IMR-90 (cell line): ENCODE data around the gene ENOX1.

ENCODE experiments used
- BHLHE40 ChIP-seq: fragments of 150-350 bp; IDR thresholded peaks from 2 replicates; pipeline ENCODE4 v1.6.1; 2016; ENCODE audit warnings: mild to moderate bottlenecking, low read depth, low read length
- CHD1 ChIP-seq: IDR thresholded peaks from 2 replicates; pipeline ENCODE4 v1.6.1; 2012; ENCODE audit warnings: low read depth, low read length, improper control_type of control experiment
- FOS ChIP-seq: fragments of 150-350 bp; IDR thresholded peaks from 2 replicates; pipeline ENCODE4 v1.6.1; 2016; ENCODE audit warnings: low read depth, low read length
- MAZ ChIP-seq: IDR thresholded peaks from 2 replicates; pipeline ENCODE4 v1.6.1; 2012; ENCODE audit warnings: low read depth, mild to moderate bottlenecking, low read length, improper control_type of control experiment, moderate library complexity, borderline replicate concordance
- NFE2L2 ChIP-seq: fragments of 150-350 bp; IDR thresholded peaks from 2 replicates; pipeline ENCODE4 v1.6.1; 2016; ENCODE audit warnings: low read depth, mild to moderate bottlenecking, low read length
- POLR2A ChIP-seq: IDR thresholded peaks from 2 replicates; pipeline ENCODE4 v1.6.1; 2012; ENCODE audit warnings: mild to moderate bottlenecking, low read depth, low read length
- RAD21 ChIP-seq: IDR thresholded peaks from 2 replicates; pipeline ENCODE4 v1.6.1; 2012; ENCODE audit warnings: low read length, improper control_type of control experiment
- RCOR1 ChIP-seq: IDR thresholded peaks from 2 replicates; pipeline ENCODE4 v1.6.1; 2012; ENCODE audit warnings: mild to moderate bottlenecking, low read length, improper control_type of control experiment; ENCODE audit not compliant: insufficient replicate concordance
- RFX5 ChIP-seq: IDR thresholded peaks from 2 replicates; pipeline ENCODE4 v1.8.0; 2012; ENCODE audit warnings: low read depth, mild to moderate bottlenecking, low read length, moderate library complexity
- TF ChIP-seq, protein P1 (sequence below): conservative IDR thresholded peaks from 2 replicates; pipeline ENCODE4 v1.5.1; 2012; ENCODE audit warnings: mild to moderate bottlenecking, low read depth, low read length, improper control_type of control experiment
- TF ChIP-seq, protein P2 (sequence below): fragments of 150-350 bp; IDR thresholded peaks from 2 replicates; pipeline ENCODE4 v1.6.1; 2016; ENCODE audit warnings: low read depth, mild to moderate bottlenecking, low read length, moderate library complexity, borderline replicate concordance
- TF ChIP-seq, protein P3 (sequence below): fragments of 150-350 bp; IDR thresholded peaks from 2 replicates; pipeline ENCODE4 v1.6.1; 2017; ENCODE audit warnings: mild to moderate bottlenecking, antibody characterized with exemption, low read length, low read depth

DNA sequence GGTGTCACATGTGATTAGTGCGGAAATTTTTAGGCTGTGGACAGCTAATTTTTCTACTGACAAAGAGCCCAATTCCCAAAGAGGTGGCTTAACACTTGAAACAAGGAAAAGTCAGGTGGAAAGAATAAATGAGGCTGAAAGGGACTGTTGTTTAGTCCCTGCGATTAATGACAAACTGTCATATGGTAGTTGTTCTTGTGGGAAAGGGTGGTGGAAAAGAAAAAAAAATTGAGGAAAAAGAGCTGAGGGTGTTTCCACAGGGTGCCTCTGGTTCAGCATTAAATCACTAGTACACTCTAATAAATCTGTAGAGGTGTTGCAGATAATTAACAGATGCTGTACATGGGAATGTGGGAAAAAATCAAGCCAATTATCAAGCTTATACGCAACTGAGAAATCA is 462.6 kb downstream of the ENOX1 start:
- no peak for TF ChIP-seq POLR2A
- no peak for TF ChIP-seq RAD21
- TF ChIP-seq, protein P1, sequence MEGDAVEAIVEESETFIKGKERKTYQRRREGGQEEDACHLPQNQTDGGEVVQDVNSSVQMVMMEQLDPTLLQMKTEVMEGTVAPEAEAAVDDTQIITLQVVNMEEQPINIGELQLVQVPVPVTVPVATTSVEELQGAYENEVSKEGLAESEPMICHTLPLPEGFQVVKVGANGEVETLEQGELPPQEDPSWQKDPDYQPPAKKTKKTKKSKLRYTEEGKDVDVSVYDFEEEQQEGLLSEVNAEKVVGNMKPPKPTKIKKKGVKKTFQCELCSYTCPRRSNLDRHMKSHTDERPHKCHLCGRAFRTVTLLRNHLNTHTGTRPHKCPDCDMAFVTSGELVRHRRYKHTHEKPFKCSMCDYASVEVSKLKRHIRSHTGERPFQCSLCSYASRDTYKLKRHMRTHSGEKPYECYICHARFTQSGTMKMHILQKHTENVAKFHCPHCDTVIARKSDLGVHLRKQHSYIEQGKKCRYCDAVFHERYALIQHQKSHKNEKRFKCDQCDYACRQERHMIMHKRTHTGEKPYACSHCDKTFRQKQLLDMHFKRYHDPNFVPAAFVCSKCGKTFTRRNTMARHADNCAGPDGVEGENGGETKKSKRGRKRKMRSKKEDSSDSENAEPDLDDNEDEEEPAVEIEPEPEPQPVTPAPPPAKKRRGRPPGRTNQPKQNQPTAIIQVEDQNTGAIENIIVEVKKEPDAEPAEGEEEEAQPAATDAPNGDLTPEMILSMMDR = no peak
- TF ChIP-seq, protein P2, sequence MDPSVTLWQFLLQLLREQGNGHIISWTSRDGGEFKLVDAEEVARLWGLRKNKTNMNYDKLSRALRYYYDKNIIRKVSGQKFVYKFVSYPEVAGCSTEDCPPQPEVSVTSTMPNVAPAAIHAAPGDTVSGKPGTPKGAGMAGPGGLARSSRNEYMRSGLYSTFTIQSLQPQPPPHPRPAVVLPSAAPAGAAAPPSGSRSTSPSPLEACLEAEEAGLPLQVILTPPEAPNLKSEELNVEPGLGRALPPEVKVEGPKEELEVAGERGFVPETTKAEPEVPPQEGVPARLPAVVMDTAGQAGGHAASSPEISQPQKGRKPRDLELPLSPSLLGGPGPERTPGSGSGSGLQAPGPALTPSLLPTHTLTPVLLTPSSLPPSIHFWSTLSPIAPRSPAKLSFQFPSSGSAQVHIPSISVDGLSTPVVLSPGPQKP = no peak
- TF ChIP-seq BHLHE40 = no peak
- TF ChIP-seq RCOR1 = no peak
- TF ChIP-seq MAZ = no peak
- TF ChIP-seq RFX5 = no peak
- TF ChIP-seq FOS = no peak
- TF ChIP-seq, protein P3, sequence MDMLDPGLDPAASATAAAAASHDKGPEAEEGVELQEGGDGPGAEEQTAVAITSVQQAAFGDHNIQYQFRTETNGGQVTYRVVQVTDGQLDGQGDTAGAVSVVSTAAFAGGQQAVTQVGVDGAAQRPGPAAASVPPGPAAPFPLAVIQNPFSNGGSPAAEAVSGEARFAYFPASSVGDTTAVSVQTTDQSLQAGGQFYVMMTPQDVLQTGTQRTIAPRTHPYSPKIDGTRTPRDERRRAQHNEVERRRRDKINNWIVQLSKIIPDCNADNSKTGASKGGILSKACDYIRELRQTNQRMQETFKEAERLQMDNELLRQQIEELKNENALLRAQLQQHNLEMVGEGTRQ = no peak
- TF ChIP-seq NFE2L2 = no peak
- no peak for TF ChIP-seq CHD1
